GM18870 (cell line): Measurements from ENCODE around the gene PRKN.
"Not testable (repeated sequence)": the region's sequence is repeated elsewhere in the genome, so short reads cannot be mapped to it uniquely, and the experiment has no call there.

Experiments used
- ATAC-seq: cut with Tn5 transposase; IDR thresholded peaks from one replicate; pipeline ENCODE4 v1.9.1; 2021; ENCODE audit warnings: moderate library complexity; ENCODE audit not compliant: unreplicated experiment

Gene PRKN

GRCh38 chr6:161542346-161542980, 1185.1 kb downstream of the PRKN start:
- ATAC-seq: no peak

DNA sequence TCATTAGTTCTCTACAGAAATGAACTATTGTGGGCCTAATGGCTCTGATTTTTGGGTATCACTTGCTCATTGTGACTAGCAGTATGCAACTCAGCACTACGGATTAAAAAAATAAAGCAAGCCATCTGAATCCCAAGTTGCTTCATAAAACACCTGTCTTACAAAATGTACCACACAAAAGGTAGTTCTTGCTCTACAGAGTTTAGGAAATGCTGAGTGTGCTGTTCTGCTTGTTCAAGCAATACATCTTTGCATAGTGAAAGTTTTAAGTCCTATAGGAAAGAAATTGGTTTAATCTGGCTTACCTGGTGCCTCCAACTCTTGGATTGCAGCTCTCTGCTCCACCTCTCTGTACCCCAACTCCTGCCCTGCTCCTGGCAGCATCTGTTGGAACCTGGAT, 1187.0 kb downstream of the PRKN start:
- no peak for ATAC-seq

GRCh38 chr6:161536224-161536630, 1191.3 kb downstream of the PRKN start:
- peak; percentile 57 for ATAC-seq

DNA sequence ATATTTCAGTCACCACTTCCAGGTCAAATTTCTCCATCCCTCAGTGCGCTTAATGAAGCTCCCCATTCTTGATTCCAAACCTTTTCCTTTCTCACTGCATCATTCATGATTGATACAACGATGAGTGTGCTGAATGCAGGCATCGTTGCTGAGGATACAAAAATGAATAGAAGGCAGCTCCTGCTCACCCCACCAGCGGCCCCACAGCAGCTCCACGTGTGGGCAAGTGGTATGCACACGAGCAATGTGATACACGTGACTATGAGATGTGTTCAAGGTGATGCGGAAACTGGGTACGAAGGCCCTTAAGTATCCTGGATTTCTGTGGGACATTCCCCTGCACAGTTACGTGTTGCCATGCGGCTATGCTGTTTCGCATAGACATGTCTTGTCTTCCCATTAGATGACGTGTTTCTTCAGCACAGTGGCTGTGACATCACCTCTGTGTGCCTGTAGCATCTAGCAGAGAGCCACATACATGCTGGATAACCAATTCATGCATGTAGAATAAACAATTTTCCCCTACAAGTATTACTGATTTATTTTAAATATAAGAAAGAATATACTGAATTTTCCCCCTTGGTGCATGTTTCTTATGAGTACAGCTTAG, 1193.2 kb downstream of the PRKN start:
- no peak for ATAC-seq

DNA sequence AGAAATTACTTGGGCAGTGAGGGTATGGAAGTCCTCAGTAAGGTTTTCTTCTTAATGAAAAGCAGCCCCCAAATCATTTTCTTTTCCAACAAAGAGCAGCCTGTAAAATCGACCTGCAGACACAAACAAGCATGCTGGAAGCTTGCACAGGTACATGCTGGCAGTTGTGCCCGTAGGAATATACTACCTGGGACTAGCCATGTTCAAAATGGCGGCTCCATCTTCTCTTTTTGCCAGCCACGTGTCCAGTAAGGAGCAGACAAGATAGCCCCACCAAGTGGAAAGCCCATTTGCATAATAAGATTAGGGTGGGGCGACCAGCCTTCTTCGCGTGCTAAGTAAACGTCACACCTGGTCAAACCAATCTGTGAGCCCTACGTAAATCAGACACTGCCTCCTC, 1194.3 kb downstream of the PRKN start:
- no peak for ATAC-seq

GRCh38 chr6:161532536-161532935, 1195.0 kb downstream of the PRKN start:
- ATAC-seq: no peak

- no peak for ATAC-seq
These were observed 1200.8 kb downstream of the PRKN start for GRCh38 chr6:161526794-161527193.

DNA sequence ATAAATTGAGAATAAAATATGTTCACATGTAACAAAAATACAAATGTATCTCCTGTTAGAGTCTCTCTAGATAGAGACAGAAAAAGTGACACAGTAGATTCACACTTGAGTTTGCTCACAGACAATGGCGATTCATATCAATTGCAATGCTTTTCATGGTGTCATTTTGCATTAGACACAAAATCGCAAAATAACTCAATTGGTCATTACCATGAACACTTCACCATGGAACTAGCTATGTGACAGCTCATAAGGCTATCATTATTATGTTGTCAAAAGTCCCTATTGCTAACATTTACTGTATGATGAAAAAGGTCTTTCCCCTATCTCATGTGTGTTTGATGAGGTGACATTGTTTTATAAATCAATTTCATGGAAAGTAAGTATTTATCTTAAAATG, 1204.2 kb downstream of the PRKN start:
- ATAC-seq: no peak

GRCh38 chr6:161522276-161522675, 1205.3 kb downstream of the PRKN start:
- ATAC-seq: no peak

GRCh38 chr6:161511447-161512095, 1216.0 kb downstream of the PRKN start:
- ATAC-seq: no peak

- no peak for ATAC-seq
These were observed 1219.2 kb downstream of the PRKN start for GRCh38 chr6:161508341-161508740.

DNA sequence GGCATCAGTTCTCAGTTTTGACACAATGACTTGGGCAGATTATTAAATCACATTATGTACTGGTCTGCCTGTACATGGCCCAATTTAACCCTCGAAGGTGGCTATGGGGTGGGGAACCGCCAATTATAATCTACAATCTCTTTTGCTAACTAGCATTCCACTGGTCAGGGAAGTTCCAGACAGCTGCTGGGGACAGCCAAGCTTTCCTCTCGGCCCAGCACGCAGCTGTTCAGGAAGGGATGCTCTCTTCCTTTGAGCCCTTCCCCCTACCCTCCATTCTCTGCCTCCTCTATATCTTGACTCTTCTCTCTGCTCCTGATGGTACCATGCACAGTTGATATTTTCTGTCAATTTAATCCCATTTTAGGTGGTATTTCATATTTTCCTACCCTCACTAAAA, 1220.2 kb downstream of the PRKN start:
- ATAC-seq: no peak

DNA sequence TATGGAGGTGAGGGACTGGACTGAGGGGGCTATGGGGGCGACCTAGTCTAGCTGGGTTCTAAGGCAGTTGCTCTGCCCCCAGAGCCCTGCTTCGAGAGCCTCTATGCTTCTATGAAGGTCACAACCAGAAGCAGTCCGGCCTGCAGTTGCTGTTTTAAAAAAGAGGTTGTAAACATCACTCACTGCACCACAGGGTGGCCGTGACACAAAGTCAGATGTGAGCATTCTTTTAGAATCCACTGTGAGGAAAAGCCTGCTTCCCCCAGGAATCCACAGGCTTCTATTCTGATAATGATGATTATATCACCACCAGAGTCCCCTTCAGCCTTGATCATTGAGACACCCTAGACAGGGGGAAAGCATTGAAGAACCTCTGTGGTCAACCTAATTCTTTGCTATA, 1224.0 kb downstream of the PRKN start:
- no peak for ATAC-seq

DNA sequence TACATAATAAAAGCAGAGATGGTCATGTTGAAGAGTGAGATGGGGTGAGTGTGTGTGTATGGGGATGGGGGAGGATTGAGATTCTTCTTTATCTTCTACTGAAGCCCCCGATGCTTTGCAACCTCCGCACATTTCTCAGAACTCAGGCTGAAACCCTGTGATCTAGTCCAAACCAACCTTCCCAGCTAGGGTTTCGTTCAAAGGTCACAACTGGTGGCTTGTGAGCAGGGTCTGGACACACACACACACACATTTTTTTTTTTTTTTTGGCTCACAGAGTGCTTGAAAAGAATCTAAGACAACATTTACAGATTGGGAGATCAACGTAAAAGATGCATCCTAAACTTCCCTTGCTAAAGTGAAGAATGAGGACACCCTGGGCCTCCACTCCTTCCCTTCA, 1228.7 kb downstream of the PRKN start:
- ATAC-seq: no peak

DNA sequence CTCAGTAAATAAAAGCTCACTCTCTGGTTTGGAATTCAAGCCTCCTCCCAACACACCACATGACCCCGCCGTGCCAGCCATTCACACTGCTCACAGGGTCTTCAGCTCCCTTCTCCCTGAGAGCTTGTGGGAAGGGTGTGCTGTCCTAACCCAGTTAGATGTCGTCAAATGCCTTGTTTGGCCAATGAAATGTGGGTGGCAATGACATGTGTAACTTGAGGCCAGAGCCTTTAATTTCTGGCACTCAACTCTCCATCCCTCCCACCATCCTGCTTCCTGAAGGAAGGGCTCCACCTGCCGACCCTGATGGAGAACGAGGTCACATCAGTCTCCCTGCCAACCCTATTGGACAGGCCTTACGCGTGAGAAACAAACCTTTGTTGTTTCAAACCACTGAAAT, 1229.2 kb downstream of the PRKN start:
- ATAC-seq: no peak

- ATAC-seq: no peak
These were observed 1230.6 kb downstream of the PRKN start for GRCh38 chr6:161496941-161497340.

- ATAC-seq: not testable (repeated sequence)
These were observed 1231.3 kb downstream of the PRKN start for GRCh38 chr6:161496271-161496670.

DNA sequence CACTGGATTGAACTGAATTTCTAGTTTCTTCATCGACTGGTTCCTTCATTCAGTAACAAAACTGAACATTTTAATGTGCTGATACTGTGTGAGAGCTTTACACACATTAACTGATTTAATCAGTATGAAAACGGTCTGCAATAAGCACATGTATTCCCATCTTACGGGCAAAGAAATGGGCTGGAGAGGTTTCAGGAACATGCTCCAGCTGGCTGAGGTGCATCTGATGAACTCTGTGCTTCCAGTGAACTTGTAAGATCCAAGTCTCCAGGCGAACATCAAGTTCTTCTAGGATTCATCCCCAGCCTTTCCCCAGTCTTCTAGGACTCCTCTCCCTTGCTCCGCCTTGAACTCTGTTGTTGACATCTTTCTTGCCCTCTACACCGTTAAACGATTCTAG, 1233.0 kb downstream of the PRKN start:
- no peak for ATAC-seq

GRCh38 chr6:161493576-161494118, 1233.9 kb downstream of the PRKN start:
- no peak for ATAC-seq

DNA sequence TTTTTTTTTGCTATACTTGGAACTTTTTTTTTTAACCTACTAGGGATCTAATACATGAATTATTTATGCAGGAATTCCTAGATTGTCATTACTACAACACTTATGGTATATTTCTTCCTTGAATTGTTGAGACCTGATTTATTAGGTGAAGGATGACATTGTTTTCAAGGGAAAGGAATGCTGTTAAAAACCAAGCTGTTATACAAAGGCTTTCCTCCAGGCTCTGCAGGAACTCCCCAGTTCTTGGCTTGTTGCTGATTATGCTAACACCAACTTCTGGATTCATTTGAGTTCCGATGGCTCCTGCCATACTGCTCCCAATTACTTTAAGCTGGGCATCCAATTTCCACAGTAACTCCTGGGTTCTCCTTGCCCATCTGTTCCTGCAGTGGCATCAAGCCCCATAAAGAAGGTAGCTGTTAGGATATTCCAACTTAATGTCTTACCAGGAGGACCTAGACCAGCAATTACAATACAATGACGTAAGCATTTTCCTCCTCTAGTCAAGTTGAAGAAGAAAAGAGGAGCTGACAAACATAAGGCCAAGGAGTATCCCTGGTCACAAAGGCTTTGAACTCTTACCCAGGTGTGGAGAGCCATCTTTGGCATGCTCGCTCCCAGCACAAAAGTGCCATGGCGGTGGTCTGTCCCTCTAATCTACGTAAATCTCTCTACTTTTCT, 1237.8 kb downstream of the PRKN start:
- no peak for ATAC-seq

DNA sequence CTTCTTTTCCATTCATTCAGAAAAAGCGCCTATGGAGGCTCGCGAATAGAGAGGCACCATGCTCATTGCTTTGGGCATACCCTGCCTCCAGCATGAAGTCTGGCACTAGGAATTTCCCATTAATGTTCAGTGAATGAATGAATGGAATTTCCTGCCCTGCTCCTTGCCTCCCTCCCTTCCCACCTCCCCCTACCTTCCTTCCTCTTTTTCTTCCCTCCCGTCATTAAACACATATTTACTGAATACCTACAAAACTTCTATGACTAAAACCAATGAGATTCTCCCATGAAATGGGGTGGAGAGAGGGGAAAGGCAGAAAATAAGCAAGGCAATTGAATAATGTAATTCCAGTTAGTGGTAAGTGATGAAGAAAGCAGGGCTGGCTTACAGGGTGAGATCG, 1239.9 kb downstream of the PRKN start:
- ATAC-seq: no peak

DNA sequence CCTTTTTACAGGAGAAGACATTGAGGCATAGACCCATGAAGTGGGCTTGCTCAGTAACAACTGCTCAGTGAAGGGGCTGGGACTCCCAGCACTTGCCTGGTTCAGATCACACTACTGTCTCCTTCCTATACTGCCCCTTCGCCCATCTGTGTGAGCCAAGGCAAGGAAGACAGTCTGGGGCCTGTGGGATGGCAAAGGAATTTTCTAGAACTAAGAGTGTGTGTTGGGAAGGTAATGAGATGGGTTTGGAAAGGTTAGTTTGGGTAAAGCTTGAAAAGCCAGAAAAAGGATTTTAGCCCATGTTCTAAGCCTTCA, 1240.4 kb downstream of the PRKN start:
- no peak for ATAC-seq
